SU-DHL-6 (cell line): Measurements from ENCODE around the gene FHL1.

ENCODE experiments used
- H2AFZ ChIP-seq: fragments of 200-600 bp; sonication (generic); 2 replicates; pipeline ENCODE4 v1.6.1; 2014; ENCODE audit warnings: low read depth, mild to moderate bottlenecking, moderate library complexity, mixed read lengths, antibody characterized with exemption, low read length; ENCODE audit not compliant: severe bottlenecking
- H3F3A ChIP-seq: fragments of 200-600 bp; shearing (Covaris generic); 2 replicates; pipeline ENCODE4 v1.6.0; 2016; ENCODE audit warnings: antibody characterized with exemption, mild to moderate bottlenecking; ENCODE audit not compliant: insufficient read depth
- H3K27ac ChIP-seq: fragments of 200-600 bp; sonication (generic); 2 replicates; pipeline ENCODE4 v1.5.1; 2016; ENCODE audit warnings: low read depth, mild to moderate bottlenecking, low read length, moderate library complexity, mixed read lengths
- H3K27me3 ChIP-seq: fragments of 200-600 bp; sonication (generic), shearing (Covaris generic); 2 replicates; pipeline ENCODE4 v1.6.0; 2014; ENCODE audit warnings: mild to moderate bottlenecking, low read length
- H3K36me3 ChIP-seq: fragments of 200-600 bp; sonication (generic); 2 replicates; pipeline ENCODE4 v1.6.1; 2014; ENCODE audit warnings: mild to moderate bottlenecking, low read length, mixed read lengths
- H3K4me2 ChIP-seq: fragments of 300-600, 200-600 bp; shearing (Covaris generic), sonication (generic); 2 replicates; pipeline ENCODE4 v1.6.0; 2014; ENCODE audit warnings: low read length, low read depth, mild to moderate bottlenecking; ENCODE audit not compliant: poor library complexity, severe bottlenecking
- H3K4me3 ChIP-seq: fragments of 200-600 bp; sonication (generic); 2 replicates; pipeline ENCODE4 v1.5.1; 2014; ENCODE audit warnings: antibody characterized with exemption, low read length, mild to moderate bottlenecking, mixed read lengths; ENCODE audit not compliant: insufficient read depth, poor library complexity, severe bottlenecking
- H3K79me2 ChIP-seq: fragments of 200-600 bp; sonication (generic); 2 replicates; pipeline ENCODE4 v1.6.1; 2014; ENCODE audit warnings: mild to moderate bottlenecking, low read length, moderate library complexity; ENCODE audit not compliant: insufficient read depth
- H3K9ac ChIP-seq: fragments of 200-600 bp; sonication (generic); 2 replicates; pipeline ENCODE4 v1.7.0; 2014; ENCODE audit warnings: mild to moderate bottlenecking, low read length
- H3K9me2 ChIP-seq: fragments of 200-600 bp; sonication (generic); replicated peaks from 2 replicates; pipeline ENCODE4 v1.6.1; 2014; ENCODE audit warnings: low read length; ENCODE audit not compliant: insufficient read depth
- H3K9me3 ChIP-seq: fragments of 200-600 bp; sonication (generic); 2 replicates; pipeline ENCODE4 v1.6.1; 2014; ENCODE audit warnings: low read length, mixed read lengths; ENCODE audit not compliant: insufficient read depth
- H4K20me1 ChIP-seq: fragments of 200-600 bp; sonication (generic); 2 replicates; pipeline ENCODE4 v1.6.1; 2014; ENCODE audit warnings: low read depth, mild to moderate bottlenecking, antibody characterized with exemption, low read length, moderate library complexity, mixed read lengths
- CTCF ChIP-seq: fragments of 200-600 bp; sonication (generic); IDR thresholded peaks from one replicate; pipeline ENCODE4 v1.5.1; 2017; ENCODE audit warnings: antibody characterized with exemption, mild to moderate bottlenecking, low read length, moderate library complexity; ENCODE audit not compliant: insufficient read depth, poor library complexity, severe bottlenecking
- EZH2phosphoT487 ChIP-seq: fragments of 200-600 bp; sonication (generic), shearing (Covaris generic); conservative IDR thresholded peaks from 2 replicates; pipeline ENCODE4 v1.6.1; 2018; ENCODE audit warnings: mild to moderate bottlenecking, antibody characterized with exemption, low read length, moderate library complexity, mixed read lengths

Gene FHL1

GRCh38 chrX:136170139-136170800, 22.9 kb downstream of the FHL1 start:
- H3K79me2 ChIP-seq = no peaks in the 10 kb centered on the region
- H3K27ac ChIP-seq = no peak overlapping the region
- H3K4me3 ChIP-seq = no peak overlapping the region
- no peaks in the 10 kb centered on the region for H3K9me2 ChIP-seq
- H3K4me2 ChIP-seq = no peak overlapping the region
- TF ChIP-seq CTCF (no peak), EZH2phosphoT487 (no peak)
- H2AFZ ChIP-seq = no peak overlapping the region
- H4K20me1 ChIP-seq = no peaks in the 10 kb centered on the region
- H3K36me3 ChIP-seq = no peaks in the 10 kb centered on the region
- H3K27me3 ChIP-seq = no peaks in the 10 kb centered on the region
- H3K9me3 ChIP-seq = no peaks in the 10 kb centered on the region
- no peaks in the 10 kb centered on the region for H3F3A ChIP-seq
- no peak overlapping the region for H3K9ac ChIP-seq

- Histone ChIP-seq H3K4me2 (no peak overlapping the region), H3K9me3 (no peaks in the 10 kb centered on the region), H3K4me3 (no peak overlapping the region), H3K27ac (no peak overlapping the region), H3K36me3 (no peaks in the 10 kb centered on the region), H2AFZ (no peak overlapping the region), H3K9ac (no peak overlapping the region), H3K27me3 (no peaks in the 10 kb centered on the region), H3F3A (no peaks in the 10 kb centered on the region), H3K9me2 (no peaks in the 10 kb centered on the region), H4K20me1 (no peaks in the 10 kb centered on the region), H3K79me2 (no peaks in the 10 kb centered on the region)
- no peak for TF ChIP-seq CTCF
- no peak for TF ChIP-seq EZH2phosphoT487
Measured at GRCh38 chrX:136171420-136171819, 24.1 kb downstream of the FHL1 start.

GRCh38 chrX:136176399-136176825, 29.1 kb downstream of the FHL1 start:
- Histone ChIP-seq H3K27me3 (no peaks in the 10 kb centered on the region), H3K79me2 (no peaks in the 10 kb centered on the region), H3F3A (no peaks in the 10 kb centered on the region), H3K36me3 (no peaks in the 10 kb centered on the region), H3K27ac (no peak overlapping the region), H3K4me3 (no peak overlapping the region), H3K9me2 (no peaks in the 10 kb centered on the region), H4K20me1 (no peaks in the 10 kb centered on the region), H3K9ac (no peak overlapping the region), H2AFZ (no peak overlapping the region), H3K9me3 (no peaks in the 10 kb centered on the region), H3K4me2 (no peak overlapping the region)
- TF ChIP-seq EZH2phosphoT487 = no peak
- TF ChIP-seq CTCF = no peak
